DND-41 (cell line): ENCODE measurements around the gene MPND.

Experiments used
- EZH2 ChIP-seq: IDR thresholded peaks from 3 replicates; pipeline ENCODE4 v1.6.1; 2012; ENCODE audit warnings: borderline replicate concordance, low read depth, mild to moderate bottlenecking, moderate library complexity, low read length, inconsistent platforms; ENCODE audit not compliant: severe bottlenecking
- TF ChIP-seq, protein P1 (sequence below): IDR thresholded peaks from 2 replicates; pipeline ENCODE4 v1.5.1; 2012; ENCODE audit warnings: borderline replicate concordance, low read length, moderate library complexity, mild to moderate bottlenecking; ENCODE audit not compliant: poor library complexity, severe bottlenecking; ENCODE audit errors: extremely low read depth

DNA sequence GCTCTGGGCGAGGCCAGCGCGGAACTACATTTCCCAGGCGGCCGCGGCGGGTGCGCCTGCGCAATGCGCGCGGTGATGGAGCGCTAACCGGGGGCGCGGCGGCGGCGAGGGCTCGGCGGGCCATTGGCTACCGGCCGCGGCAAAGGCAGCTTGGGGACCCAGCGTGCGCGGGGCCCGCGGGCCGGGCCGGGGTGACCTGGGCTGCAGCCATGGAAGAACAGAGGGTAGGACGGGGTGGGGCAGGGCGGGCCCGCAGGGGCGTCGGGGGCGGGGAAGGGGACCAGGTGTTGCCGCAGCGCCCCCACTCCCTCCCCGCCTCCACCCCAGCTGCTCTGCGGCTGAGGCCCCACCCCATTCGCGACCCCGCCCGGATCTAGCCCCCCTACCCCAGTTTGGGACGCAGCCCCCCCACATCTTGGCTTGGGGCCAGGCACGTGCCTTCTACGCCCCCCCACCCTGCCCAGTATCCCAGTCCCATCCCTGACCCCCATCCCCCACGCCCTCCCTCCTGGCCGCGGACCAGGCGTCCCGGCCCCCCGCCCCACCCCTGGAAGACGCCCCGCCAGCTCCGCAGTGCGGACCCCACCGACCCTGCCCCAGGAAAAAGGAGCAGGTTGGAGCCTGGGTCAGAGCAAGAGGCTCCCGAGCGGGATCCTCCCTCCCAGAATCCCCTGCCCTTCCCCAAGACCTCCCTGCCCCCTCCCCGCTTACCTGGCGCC, 38.7 kb upstream of the MPND start, which contains the start of gene FSD1:
- TF ChIP-seq, protein P1, sequence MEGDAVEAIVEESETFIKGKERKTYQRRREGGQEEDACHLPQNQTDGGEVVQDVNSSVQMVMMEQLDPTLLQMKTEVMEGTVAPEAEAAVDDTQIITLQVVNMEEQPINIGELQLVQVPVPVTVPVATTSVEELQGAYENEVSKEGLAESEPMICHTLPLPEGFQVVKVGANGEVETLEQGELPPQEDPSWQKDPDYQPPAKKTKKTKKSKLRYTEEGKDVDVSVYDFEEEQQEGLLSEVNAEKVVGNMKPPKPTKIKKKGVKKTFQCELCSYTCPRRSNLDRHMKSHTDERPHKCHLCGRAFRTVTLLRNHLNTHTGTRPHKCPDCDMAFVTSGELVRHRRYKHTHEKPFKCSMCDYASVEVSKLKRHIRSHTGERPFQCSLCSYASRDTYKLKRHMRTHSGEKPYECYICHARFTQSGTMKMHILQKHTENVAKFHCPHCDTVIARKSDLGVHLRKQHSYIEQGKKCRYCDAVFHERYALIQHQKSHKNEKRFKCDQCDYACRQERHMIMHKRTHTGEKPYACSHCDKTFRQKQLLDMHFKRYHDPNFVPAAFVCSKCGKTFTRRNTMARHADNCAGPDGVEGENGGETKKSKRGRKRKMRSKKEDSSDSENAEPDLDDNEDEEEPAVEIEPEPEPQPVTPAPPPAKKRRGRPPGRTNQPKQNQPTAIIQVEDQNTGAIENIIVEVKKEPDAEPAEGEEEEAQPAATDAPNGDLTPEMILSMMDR = no peak
- no peak for TF ChIP-seq EZH2
